Breast epithelium (tissue), 4 donors: ENCODE measurements around the gene RANBP17. TPM values are rescaled to one million over a fixed set of nuclear protein-coding genes. Genes with fewer than 3 reads are reported as not detected.
"Not testable (repeated sequence)": the region's sequence is repeated elsewhere in the genome, so short reads cannot be mapped to it uniquely, and the experiment has no call there.

Experiments
- DNase-seq, 2 donors: peaks; one replicate each; pipeline ENCODE4 v3.0.0-alpha.2; 2019; ENCODE audit warnings: low spot score in 2 of 2
- H3K27ac ChIP-seq, 2 donors: fragments of 200-600 bp; sonication (generic) in 1 of 2; one replicate each; pipeline ENCODE4 v1.5.1; 2016 to 2019; ENCODE audit warnings: mild to moderate bottlenecking in 1 of 2
- H3K27me3 ChIP-seq, 2 donors: fragments of 200-600 bp; sonication (generic) in 1 of 2; one replicate each; pipeline versions ENCODE4 v1.5.1 to v1.6.0; 2017 to 2019; ENCODE audit warnings: control low read depth in 1 of 2, mild to moderate bottlenecking in 1 of 2
- H3K36me3 ChIP-seq: fragments of 200-600 bp; one replicate; pipeline ENCODE4 v1.5.1; 2019
- H3K4me1 ChIP-seq, 2 donors: fragments of 200-600 bp; sonication (generic); one replicate each; pipeline ENCODE4 v1.5.1; 2016 to 2019; ENCODE audit warnings: control low read depth in 1 of 2
- H3K4me3 ChIP-seq, 3 donors: fragments of 200-600 bp; sonication (generic); 1 replicate in 2 of 3; 2 replicates in 1 of 3; pipeline ENCODE4 v1.5.1; 2016 to 2019; ENCODE audit warnings: mild to moderate bottlenecking in 3 of 3, moderate library complexity in 2 of 3
- H3K9me3 ChIP-seq, 2 donors: fragments of 200-600 bp; sonication (generic) in 1 of 2; one replicate each; pipeline ENCODE4 v1.5.1; 2016 to 2019; ENCODE audit warnings: control low read depth in 1 of 2
- POLR2A ChIP-seq: fragments of 450-650 bp; IDR thresholded peaks from one replicate; pipeline ENCODE4 v1.6.1; 2016; ENCODE audit warnings: antibody characterized with exemption, mild to moderate bottlenecking, moderate library complexity
- POLR2AphosphoS5 ChIP-seq, 3 donors: sonication (generic); formaldehyde crosslinking; IDR thresholded peaks; one replicate each; pipeline ENCODE4 v1.6.1; 2017; ENCODE audit warnings: antibody characterized with exemption in 3 of 3
- intact Hi-C: fragments of 100-400 bp; cut with DNase I; formaldehyde crosslinking; loops from one replicate; pipeline ENCODE4 v1.15.1; 2023; ENCODE audit warnings: low total_unique reads
- total RNA-seq, 3 donors: library from RNA; depleted of rRNA; stranded (reverse); fragments of >200 nt; gene quantifications; one replicate each; pipeline ENCODE4 v1.1.0, GENCODE V29; 2016
- TF ChIP-seq, protein P1 (sequence below), 3 donors: fragments of 450-650 bp; IDR thresholded peaks; one replicate each; pipeline ENCODE4 v1.5.1; 2016 to 2017; ENCODE audit warnings: antibody characterized with exemption in 3 of 3, mild to moderate bottlenecking in 3 of 3, moderate library complexity in 3 of 3

Gene RANBP17
- total RNA-seq, 3 donors from 2014 or later = 6.9 to 28.4 (median 13.4) TPM

GRCh38 chr5:170913573-170913972 lies 51.8 kb downstream of the RANBP17 start:
- H3K4me3 ChIP-seq = no peak overlapping the region

GRCh38 chr5:170917113-170917512 lies 55.3 kb downstream of the RANBP17 start:
- no peak overlapping the region for H3K4me3 ChIP-seq
- no peaks in the 10 kb centered on the region for H3K27me3 ChIP-seq
- TF ChIP-seq, protein P1, sequence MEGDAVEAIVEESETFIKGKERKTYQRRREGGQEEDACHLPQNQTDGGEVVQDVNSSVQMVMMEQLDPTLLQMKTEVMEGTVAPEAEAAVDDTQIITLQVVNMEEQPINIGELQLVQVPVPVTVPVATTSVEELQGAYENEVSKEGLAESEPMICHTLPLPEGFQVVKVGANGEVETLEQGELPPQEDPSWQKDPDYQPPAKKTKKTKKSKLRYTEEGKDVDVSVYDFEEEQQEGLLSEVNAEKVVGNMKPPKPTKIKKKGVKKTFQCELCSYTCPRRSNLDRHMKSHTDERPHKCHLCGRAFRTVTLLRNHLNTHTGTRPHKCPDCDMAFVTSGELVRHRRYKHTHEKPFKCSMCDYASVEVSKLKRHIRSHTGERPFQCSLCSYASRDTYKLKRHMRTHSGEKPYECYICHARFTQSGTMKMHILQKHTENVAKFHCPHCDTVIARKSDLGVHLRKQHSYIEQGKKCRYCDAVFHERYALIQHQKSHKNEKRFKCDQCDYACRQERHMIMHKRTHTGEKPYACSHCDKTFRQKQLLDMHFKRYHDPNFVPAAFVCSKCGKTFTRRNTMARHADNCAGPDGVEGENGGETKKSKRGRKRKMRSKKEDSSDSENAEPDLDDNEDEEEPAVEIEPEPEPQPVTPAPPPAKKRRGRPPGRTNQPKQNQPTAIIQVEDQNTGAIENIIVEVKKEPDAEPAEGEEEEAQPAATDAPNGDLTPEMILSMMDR (IDR thresholded peaks at IDR 0.05) = peak in 1 of 3 donors; percentile 9
- TF ChIP-seq POLR2A (no peak), POLR2AphosphoS5 (IDR thresholded peaks at IDR 0.05) (no peak)
- H3K36me3 ChIP-seq = no peaks in the 10 kb centered on the region
- intact Hi-C loops = no loop called here
- no peaks in the 10 kb centered on the region for H3K4me1 ChIP-seq
- no peaks in the 10 kb centered on the region for H3K9me3 ChIP-seq
- no peak for DNase-seq
- no peak overlapping the region for H3K27ac ChIP-seq

More at GRCh38 chr5:170913573-170913972, 51.8 kb downstream of the RANBP17 start:
- intact Hi-C loops = loop anchor here (5.0 kb wide), 1 partner anchor 921 kb away; no protein-coding TSS in a partner anchor
- Histone ChIP-seq H3K9me3 (no peaks in the 10 kb centered on the region), H3K27ac (no peak overlapping the region), H3K36me3 (no peaks in the 10 kb centered on the region), H3K27me3 (no peaks in the 10 kb centered on the region), H3K4me1 (no peaks in the 10 kb centered on the region)
- TF ChIP-seq POLR2AphosphoS5 (IDR thresholded peaks at IDR 0.05) = no peak
- TF ChIP-seq POLR2A = no peak
- TF ChIP-seq, protein P1 (IDR thresholded peaks at IDR 0.05) = no peak
- no peak for DNase-seq

DNA sequence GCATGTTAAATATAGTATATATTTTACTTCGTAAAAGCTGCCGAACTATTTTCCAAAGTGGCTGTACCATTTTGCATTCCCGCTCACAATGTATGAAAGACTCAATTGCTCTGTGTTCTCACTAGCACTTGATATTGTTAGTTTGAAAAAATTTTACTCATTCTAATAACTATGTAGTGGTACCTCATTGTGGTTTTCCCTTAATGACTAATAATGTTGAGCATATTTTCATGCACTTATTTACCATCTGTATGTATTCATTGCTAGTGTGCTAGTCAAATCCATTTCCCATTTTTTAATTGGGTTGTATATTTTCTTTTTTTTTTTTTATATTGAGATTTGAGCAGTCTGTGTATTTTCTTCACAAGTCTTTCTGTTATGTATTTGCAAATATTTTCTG lies 58.4 kb downstream of the RANBP17 start:
- no peaks in the 10 kb centered on the region for H3K27me3 ChIP-seq
- no peak for DNase-seq

GRCh38 chr5:170922331-170922730 lies 60.5 kb downstream of the RANBP17 start:
- H3K4me3 ChIP-seq, H3K36me3 ChIP-seq, intact Hi-C loops, H3K27ac ChIP-seq, H3K27me3 ChIP-seq, H3K9me3 ChIP-seq, H3K4me1 ChIP-seq, DNase-seq: not testable (repeated sequence)

More for the DNA sequence above, 58.4 kb downstream of the RANBP17 start:
- TF ChIP-seq POLR2A (no peak), POLR2AphosphoS5 (IDR thresholded peaks at IDR 0.05) (no peak)
- TF ChIP-seq, protein P1 (IDR thresholded peaks at IDR 0.05) = no peak
- no peaks in the 10 kb centered on the region for H3K4me1 ChIP-seq
- H3K4me3 ChIP-seq = no peak overlapping the region
- no peaks in the 10 kb centered on the region for H3K36me3 ChIP-seq
- intact Hi-C loops = no loop called here
- no peak overlapping the region for H3K27ac ChIP-seq
- no peaks in the 10 kb centered on the region for H3K9me3 ChIP-seq

- no peak for TF ChIP-seq POLR2A
- TF ChIP-seq, protein P1 (IDR thresholded peaks at IDR 0.05) = no peak
- TF ChIP-seq POLR2AphosphoS5 (IDR thresholded peaks at IDR 0.05) = no peak
- Histone ChIP-seq H3K9me3 (no peaks in the 10 kb centered on the region), H3K36me3 (no peaks in the 10 kb centered on the region), H3K4me1 (no peaks in the 10 kb centered on the region), H3K27me3 (no peaks in the 10 kb centered on the region), H3K4me3 (no peak overlapping the region), H3K27ac (no peak overlapping the region)
- DNase-seq = no peak
- intact Hi-C loops = no loop called here
Measured at GRCh38 chr5:170923910-170924620, 62.2 kb downstream of the RANBP17 start.

DNA sequence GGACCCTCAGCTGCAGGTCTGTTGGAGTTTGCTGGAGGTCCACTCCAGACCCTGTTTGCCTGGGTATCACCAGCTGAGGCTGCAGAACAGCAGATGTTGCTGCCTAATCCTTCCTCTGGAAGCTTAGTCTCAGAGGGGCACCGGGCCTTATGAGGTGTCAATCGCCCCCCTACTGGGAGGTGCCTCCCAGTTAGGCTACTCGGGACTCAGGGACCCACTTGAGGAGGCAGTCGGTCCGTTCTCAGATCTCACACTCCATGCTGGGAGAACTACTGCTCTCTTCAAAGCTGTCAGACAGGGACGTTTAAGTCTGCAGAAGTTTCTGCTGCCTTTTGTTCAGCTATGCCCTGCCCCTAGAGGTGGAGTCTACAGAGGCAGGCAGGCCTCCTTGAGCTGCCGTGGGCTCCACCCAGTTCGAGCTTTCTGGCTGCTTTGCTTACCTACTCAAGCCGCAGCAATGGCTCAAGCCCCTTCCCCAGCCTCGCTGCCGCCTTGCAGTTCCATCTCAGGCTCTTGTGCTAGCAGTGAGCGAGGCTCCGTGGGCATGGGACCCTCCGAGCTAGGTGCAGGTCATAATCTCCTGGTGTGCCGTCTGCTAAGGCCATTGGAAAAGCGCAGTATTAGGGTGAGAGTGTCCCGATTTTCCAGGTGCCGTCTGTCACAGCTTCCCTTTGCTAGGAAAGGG lies 73.9 kb downstream of the RANBP17 start:
- H3K4me3 ChIP-seq, H3K4me1 ChIP-seq, H3K36me3 ChIP-seq, DNase-seq, intact Hi-C loops, H3K27ac ChIP-seq, H3K27me3 ChIP-seq, H3K9me3 ChIP-seq: not testable (repeated sequence)
